ENCODE measurements around the gene GLUL.

The GLUL gene

GRCh38 chr1:182368358-182368757, 23.2 kb downstream of the GLUL start:
- Histone ChIP-seq H3K27ac (no peak overlapping the region), H3K4me3 (no peak overlapping the region)
- no peak for TF ChIP-seq CTCF (IDR thresholded peaks at IDR 0.05)
- DNase-seq (ENCODE audit: low spot score): no peak

GRCh38 chr1:182367926-182368325, 23.7 kb downstream of the GLUL start:
- Histone ChIP-seq H3K27ac (no peak overlapping the region), H3K4me3 (no peak overlapping the region)
- no peak for TF ChIP-seq CTCF (IDR thresholded peaks at IDR 0.05)
- DNase-seq (ENCODE audit: low spot score): no peak

- TF ChIP-seq CTCF (IDR thresholded peaks at IDR 0.05): no peak
- DNase-seq (ENCODE audit: low spot score): no peak
- no peak overlapping the region for H3K27ac ChIP-seq
- H3K4me3 ChIP-seq: no peak overlapping the region
Measured at GRCh38 chr1:182366596-182366995, 25.0 kb downstream of the GLUL start.

- no peak for DNase-seq (ENCODE audit: low spot score)
- no peak overlapping the region for H3K27ac ChIP-seq
- no peak overlapping the region for H3K4me3 ChIP-seq
- TF ChIP-seq CTCF (IDR thresholded peaks at IDR 0.05): no peak
Measured at GRCh38 chr1:182359645-182360044, 31.9 kb downstream of the GLUL start.

GRCh38 chr1:182357913-182358312, 33.7 kb downstream of the GLUL start:
- Histone ChIP-seq H3K4me3 (no peak overlapping the region), H3K27ac (no peak overlapping the region)
- TF ChIP-seq CTCF (IDR thresholded peaks at IDR 0.05): no peak
- no peak for DNase-seq (ENCODE audit: low spot score)

- no peak overlapping the region for H3K4me3 ChIP-seq
- no peak for DNase-seq (ENCODE audit: low spot score)
- no peak for TF ChIP-seq CTCF (IDR thresholded peaks at IDR 0.05)
- H3K27ac ChIP-seq: no peak overlapping the region
Measured at GRCh38 chr1:182357171-182357570, 34.4 kb downstream of the GLUL start.

GRCh38 chr1:182355723-182356098, 35.9 kb downstream of the GLUL start:
- no peak for DNase-seq (ENCODE audit: low spot score)
- no peak overlapping the region for H3K27ac ChIP-seq
- H3K4me3 ChIP-seq: no peak overlapping the region
- TF ChIP-seq CTCF (IDR thresholded peaks at IDR 0.05): no peak
